NCI-H69 (cell line): ENCODE results near the gene ATN1.

ENCODE experiments used
- DNase-seq: peaks from one replicate; lab custom pipeline; 2025; lab: John Stamatoyannopoulos, UW

The ATN1 gene

GRCh38 chr12:6957741-6958608 is 30.2 kb downstream of the ATN1 start:
- no peak for DNase-seq

DNA sequence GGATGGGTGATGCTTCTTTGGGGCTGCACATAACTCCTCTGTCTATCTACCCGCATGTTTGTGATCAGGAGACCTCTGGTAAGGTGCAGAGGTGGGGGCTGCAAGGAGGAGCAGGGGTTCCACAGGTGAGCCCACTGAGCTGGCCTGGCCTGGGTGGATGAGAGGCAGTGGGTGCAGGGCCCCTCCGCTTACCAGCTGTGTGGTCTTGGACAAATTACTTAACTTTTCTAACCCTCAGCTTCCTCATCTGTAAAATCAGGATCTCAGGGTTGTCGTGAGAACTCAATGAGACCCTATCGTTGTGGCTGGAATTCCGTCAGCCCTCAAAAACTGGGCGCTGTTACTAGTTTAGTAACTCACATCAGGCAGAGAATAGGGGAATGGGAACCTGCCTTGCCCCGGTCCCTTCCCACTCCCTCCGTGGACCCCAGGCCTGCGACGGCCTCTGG is 30.9 kb downstream of the ATN1 start:
- no peak for DNase-seq

- DNase-seq: no peak
These were observed 31.5 kb downstream of the ATN1 start for GRCh38 chr12:6959058-6959804.

DNA sequence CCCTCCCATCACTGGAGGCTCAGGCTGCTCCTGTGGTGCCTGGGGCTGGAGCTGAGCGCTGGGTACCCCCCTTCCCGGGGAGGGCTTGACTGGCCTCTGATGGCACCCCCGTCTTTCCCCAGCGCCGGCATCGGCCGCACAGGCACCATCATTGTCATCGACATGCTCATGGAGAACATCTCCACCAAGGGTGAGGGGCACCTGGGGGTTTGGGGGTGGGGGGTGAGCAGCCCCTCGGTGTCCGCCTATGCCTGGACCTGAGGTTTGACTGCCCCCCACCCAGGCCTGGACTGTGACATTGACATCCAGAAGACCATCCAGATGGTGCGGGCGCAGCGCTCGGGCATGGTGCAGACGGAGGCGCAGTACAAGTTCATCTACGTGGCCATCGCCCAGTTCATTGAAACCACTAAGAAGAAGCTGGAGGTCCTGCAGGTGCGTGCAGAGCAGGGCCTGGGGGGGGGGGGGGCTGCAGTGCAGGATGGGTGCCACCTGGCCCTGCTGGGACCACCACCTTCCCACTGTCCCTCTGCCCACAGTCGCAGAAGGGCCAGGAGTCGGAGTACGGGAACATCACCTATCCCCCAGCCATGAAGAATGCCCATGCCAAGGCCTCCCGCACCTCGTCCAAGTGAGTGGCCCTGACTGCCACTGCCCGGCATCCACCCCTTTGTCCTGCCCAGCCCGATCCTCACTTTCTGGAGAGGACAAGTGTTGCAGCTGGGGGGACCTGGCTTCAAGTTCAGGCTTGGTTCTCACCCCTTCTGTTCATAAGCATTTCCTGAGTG is 32.2 kb downstream of the ATN1 start:
- DNase-seq: no peak

GRCh38 chr12:6960593-6961277 is 33.0 kb downstream of the ATN1 start:
- peak; percentile 42 for DNase-seq

GRCh38 chr12:6961278-6961694 is 33.5 kb downstream of the ATN1 start:
- DNase-seq: peak; percentile 78

DNA sequence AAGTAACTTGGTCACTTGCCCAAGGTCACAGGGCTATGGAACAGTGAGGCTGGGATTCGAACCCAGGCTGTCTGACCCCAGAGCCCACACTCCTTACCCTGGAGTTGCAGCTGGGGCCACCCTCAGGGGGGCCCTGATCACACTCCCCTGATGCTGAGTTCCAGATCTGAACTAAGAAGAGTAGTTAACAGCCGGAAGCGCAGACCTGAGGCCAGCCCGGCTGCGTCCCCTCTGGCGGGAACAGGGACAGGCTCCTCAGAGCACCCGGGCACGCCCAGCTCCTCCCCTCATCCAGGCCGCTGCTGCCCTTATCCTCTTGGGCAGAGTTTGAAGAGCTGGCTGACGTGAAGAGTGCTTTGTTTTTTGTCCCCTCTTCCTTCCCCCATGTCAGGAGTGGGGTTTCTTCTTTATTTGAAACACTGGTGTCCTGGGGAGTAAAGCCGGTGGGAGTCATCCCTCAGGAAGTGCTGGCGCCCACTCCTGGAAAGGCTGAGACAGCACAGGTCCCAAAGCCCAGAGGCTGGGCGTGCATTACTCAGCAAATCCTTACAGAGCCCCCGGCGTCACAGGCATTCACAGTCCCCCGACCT is 34.0 kb downstream of the ATN1 start:
- DNase-seq: peak; percentile 99

DNA sequence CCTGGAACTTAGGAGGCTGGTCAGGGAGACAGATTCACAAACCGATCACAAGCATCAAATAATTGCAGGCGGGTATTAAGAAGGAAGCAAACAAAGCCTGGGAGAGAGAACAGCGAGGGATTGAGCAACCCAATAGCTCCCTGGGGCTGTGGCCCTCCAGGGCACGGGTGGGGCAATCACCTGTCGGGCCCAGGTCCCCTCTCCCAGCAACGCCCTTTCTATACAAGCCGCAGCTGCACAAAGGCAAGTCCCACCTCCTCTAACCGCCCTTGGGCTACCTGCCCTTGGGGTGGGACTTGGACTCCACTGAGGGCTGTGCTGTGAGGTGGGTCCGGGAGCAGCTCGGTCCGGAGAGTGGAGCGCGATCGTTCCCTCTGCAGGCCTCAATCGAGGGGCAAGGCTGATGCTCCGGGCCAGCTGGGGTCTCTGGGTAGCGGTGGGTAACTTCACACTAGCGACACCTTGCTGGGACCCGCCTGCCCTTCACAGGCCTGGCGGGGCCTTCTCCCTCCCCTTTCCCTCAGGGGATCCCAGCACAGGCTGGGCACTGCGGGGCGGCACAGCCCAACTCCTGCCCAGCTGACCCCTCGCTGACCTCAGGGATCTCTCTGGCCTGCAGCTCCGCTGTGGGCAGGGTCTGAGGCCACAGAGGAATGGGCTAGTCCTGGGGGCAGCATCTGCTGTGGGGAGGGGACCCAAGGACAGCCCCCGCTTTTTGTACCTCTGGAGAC is 34.7 kb downstream of the ATN1 start:
- DNase-seq: peak; percentile 99

- DNase-seq: peak; percentile 98
These were observed 35.4 kb downstream of the ATN1 start for GRCh38 chr12:6963016-6963731.

- DNase-seq: peak; percentile 84
These were observed 36.1 kb downstream of the ATN1 start for GRCh38 chr12:6963791-6964413.

DNA sequence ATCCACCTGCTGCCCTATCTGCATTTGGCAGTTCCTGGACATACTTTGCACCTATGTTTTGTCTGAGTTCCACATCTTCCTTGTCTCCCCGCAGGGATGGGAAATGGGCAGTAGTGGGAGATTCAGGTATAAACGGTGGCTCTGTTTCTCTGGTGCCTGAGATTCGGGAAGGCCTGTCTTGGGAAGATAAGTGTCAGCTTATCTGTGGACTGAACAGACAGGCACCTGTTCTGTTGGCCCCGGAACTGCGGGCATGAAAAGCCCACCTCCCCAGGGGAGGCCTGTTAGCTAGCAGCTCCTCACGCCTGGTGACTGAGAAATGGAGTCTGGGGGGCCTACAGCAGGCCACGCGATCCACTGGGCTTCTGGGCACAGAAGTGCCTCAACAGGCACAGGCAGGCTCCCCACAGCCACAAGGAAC is 36.9 kb downstream of the ATN1 start:
- no peak for DNase-seq

GRCh38 chr12:6965026-6965661 is 37.4 kb downstream of the ATN1 start:
- DNase-seq: peak; percentile 94

- peak; percentile 23 for DNase-seq
These were observed 38.0 kb downstream of the ATN1 start for GRCh38 chr12:6965714-6966113.

GRCh38 chr12:6966351-6966750 is 38.6 kb downstream of the ATN1 start:
- no peak for DNase-seq

GRCh38 chr12:6967651-6968100 is 39.9 kb downstream of the ATN1 start:
- no peak for DNase-seq

DNA sequence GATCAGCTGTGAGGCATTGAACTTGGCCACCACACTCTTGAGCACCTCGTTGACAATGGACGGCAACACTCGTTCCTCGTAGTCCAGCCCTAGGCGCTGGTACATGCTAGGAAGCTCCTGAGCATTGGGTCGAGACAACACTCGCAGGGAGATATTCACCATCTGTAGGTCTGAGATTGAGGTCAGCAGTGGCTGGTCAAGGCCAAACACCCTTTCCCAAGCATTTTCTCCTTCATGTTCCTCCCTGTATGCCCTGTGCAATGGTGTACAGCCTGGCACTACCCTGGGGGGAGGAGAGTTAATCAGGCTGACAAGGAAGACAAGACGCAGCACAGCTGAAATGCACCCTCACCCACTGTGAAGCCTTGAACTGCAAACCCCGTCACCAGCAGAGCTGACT is 40.7 kb downstream of the ATN1 start:
- no peak for DNase-seq

- DNase-seq: peak; percentile 61
These were observed 42.4 kb downstream of the ATN1 start for GRCh38 chr12:6970096-6970527.

DNA sequence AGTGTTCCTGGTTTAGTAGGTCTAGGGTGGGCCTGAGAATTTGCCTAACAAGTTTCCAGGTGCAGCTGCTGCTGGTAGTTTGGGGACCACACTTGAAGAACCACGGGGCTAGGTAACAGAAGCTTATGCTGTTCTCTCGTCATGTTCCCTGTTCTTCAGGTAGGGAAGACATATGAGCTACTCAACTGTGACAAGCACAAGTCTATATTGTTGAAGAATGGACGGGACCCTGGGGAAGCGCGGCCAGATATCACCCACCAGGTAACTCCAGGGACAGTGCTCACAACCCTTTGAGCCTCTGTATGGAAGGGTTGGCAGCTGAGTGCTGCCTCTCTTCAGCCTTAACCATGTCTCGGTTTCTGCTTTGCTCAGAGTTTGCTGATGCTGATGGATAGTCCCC is 46.4 kb downstream of the ATN1 start:
- DNase-seq: no peak
